Stimulated activated CD8-positive, alpha-beta memory T cell treated with anti-CD3 and anti-CD28 coated beads, Interleukin-7, amount 100 ng/mL, for 1 hour (primary cell): ENCODE data around the gene PPP2R5E.

Experiments
- DNase-seq, 2 donors: peaks; one replicate each; pipeline ENCODE4 v3.0.0-alpha.2; 2020; ENCODE audit warnings: low read depth in 2 of 2

Gene PPP2R5E

DNA sequence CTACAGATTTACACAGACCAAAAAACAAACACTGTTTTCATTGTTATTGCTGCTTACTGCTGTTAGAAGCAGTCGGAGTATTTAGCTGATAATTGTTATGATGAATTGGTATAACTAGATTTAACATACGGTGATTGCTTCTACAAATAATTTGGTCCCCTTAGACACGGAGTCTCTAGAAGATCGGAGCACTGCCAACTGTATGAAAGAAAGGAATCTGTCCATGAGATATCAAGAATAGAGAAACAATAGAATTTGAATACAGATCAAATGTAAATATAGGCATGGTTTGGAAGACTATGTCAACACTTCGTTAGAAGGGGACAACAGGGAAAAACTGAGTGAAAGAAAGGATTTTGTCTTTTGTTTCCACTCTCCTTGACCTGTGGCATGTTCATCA lies 110.9 kb downstream of the PPP2R5E start:
- DNase-seq, result no peak

DNA sequence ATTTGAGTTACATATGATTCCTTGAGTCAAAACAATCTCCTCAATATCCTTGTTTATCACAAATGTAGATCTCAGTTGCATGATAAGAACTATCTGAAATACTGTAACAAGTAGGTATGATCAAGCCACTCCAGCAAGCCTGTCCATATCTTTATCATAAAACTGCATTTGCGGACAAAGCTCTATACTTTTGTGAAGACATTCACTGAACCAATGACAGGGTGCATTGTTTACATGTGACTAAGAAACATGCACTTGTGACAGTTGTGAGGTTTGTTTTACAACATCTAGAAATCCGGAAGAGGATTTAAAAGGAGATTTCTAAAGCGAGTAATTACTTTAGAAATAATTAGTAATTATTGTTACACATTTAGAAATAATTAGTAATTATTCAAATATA lies 111.7 kb downstream of the PPP2R5E start:
- no peak for DNase-seq

DNA sequence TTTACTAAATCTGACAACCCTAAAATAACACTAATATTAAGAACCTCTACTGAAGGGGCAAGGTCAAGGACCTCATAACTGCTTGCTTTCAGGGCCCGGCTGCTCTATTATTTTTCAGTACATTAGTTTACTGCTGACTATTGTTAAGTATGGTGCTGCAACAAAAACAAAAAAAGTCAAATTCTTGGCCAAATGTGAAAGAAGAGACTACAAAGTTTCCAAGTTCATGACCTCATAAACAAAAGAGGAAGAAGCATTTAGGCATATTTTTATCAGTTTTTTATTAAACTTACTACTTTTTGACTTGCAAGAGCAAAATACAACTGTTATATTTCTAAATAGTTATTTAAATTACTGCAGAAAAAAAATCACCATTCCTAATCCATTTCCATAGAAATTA lies 114.7 kb downstream of the PPP2R5E start:
- no peak for DNase-seq

DNA sequence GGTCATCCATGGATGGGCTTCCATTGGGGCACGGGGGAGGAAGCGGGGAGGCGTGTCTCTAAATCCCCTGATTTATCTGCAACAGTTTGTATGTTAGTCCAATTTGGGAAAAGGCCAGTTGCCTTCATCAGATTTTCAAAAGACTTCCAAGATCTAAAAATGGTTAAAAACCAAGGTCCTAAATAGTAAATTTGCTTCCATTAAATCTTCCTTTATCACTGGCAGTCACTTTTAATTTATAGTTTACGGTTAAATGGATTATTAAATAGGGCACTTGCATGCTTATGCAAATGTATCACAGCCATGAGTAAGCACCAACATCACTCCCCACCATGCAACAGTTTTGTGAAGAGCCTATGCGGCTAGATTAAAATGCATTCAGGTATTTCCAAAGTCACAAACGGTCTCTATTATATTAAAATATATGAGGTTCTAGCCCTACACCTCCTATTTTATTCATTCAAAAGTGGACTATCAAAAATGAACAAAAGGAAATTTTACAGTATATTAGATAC lies 116.3 kb downstream of the PPP2R5E start:
- DNase-seq, result no peak

DNA sequence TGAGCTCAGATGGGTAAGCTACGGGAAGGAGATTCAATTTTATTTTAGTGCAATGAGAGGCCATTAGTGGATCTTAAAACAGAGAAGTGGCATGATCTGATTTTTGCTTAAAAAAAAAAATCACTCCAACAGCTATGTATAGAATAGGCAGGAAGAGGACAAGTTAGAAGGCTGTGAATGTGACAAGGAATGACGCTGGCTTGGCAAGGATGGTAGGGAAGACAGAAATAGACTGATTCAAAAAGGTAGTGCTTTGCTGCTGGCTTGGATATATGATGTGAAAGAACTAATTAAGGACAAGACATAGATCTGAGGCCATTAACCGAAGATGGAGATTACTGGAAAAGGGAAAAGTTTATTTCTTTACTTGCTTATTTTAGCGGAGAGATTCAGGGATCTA lies 119.3 kb downstream of the PPP2R5E start:
- DNase-seq, result no peak

DNA sequence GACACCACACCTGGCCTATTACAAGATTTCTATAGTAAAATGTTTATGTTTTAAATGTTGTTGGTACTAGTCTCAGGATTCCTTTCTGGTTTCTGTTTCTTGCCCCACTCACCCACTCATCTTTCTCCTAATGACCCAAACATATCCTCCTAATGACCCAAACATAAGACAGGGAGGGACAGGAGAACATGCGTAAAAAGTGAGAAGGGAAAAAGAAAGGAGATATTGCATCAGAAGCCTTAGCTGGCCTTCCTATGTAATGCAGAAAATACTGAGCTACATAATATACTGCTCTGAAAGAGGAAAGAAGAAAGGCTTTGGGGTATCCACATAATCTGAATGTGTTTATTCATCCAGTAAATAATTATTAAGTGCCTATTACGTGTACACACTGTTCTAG lies 119.8 kb downstream of the PPP2R5E start:
- no peak for DNase-seq

DNA sequence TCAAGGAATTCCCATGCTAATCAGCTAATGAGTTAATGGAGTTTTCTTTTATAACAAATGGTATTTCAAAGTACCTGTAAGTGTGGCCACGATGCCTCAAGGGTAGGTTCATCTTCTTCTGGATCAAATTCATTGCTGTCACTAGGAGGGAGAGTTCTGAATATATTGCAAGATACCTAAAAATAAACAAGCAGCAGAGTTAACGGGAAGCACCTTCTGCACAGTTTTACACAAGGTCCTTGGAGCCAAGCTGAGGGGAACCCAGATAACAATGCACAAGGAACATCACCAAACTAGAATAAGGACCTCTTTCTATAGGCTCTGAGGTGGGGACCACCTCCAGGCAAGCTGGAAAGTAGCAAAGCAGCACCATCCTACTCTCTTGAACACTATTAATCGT lies 121.3 kb downstream of the PPP2R5E start:
- no peak for DNase-seq

DNA sequence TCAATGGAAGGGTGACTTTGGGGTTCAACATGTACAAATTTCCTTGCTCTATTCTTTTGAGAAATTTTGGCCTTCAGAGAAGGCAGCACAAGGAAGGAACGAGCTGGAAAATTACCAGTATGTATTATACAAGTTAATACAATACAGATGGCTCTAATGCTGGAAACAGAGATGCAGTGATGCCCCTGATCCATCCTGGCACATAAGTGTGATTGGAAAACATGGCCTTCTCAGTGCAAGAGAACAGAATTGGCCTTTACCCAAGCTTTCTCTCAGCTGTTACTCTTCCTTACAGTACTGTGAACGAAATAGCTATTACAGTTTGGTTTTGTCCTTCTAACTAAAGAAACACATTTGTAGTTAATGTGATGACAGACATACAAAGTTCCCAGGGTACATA lies 122.0 kb downstream of the PPP2R5E start:
- no peak for DNase-seq

DNA sequence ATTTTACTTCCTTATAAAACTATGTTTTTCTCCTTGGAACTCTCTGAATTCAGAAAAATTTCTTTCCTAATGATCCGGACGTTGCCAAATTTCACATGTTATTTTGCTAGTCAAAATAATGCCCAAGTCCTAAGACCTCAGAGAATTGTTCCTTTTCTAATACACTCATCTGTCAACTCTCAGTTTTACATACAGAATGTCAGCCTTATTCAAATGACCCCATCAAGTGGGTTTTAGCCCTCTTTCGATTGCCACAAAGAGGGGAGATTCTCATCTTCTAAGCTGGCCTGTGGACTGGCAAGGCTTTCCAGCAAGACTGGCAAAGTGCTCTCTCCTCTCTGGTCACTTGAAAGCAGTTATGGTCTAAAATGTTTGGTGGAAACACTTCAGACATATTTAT lies 125.2 kb downstream of the PPP2R5E start:
- no peak for DNase-seq

DNA sequence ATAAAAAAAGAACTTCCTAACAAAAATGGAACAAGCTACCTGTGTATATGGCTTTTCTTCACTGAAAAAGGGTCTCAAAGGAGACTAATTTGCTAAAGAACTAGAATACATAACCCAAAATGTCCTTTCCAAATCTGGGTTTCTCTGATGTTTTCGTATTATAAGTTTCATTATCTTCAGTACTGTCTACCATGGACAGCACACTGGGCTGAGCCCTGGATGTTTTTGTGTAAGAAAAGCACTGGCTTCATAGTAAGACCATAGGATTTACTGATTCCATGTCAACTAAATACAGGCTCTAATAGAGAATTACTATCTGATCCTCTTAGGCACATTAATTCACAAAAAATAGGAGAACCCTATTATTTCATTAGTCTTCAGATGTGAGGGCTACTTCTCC lies 130.2 kb downstream of the PPP2R5E start:
- no peak for DNase-seq

DNA sequence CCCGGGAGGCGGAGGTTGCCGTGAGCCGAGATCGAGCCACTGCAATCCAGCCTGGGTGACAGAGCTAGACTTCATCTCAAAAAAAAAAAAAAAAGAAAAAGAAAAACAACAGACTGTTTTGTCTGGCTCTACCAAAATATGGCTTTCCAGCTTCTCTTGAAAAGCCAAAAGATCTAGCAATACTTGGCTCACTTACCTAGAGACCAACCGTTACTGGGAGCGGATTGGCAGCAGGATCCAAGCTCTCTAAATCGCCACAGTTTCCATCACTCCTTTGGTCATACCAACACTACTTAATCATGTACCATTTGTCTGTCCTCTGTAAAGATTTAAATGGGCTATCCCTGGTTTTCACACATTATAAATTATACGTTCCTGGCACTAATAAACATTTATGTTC lies 136.8 kb downstream of the PPP2R5E start:
- DNase-seq, result no peak

DNA sequence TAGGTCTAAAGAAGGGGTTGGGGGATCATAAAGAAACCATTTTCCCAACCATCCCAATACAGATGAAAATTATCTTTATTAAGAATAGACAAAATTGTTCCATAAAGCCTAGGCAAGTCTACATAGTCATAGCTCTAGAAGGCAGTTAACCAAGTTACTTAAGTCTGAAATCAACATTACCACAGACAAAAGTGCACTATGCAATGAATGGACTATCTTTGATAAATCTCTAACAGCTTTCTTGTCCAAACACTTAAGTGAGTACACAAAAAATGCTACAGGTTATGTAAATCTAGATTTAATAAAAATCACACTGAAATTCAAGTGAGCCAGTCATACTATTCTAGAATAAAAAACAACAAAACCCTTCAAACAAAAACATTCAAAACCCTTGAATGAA lies 137.5 kb downstream of the PPP2R5E start:
- DNase-seq, result no peak

DNA sequence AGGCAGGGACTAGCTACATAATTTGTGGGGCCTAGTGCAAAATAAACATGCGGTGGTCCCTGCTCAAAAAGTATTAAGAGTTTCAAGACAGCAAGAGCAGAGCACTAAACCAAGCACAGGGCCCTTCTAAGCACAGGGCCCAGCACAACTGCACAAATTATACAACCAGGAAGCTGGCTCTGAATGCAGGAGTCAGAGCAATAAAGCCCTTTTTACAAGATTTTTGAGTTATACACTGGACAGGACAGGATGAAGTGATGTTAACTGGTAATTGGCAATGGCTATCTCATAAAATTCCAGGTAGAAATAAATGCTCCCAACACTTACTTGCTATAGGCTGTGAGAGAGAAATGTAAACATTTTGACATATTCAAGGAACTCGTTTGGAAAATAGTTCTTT lies 138.3 kb downstream of the PPP2R5E start:
- DNase-seq, result no peak

DNA sequence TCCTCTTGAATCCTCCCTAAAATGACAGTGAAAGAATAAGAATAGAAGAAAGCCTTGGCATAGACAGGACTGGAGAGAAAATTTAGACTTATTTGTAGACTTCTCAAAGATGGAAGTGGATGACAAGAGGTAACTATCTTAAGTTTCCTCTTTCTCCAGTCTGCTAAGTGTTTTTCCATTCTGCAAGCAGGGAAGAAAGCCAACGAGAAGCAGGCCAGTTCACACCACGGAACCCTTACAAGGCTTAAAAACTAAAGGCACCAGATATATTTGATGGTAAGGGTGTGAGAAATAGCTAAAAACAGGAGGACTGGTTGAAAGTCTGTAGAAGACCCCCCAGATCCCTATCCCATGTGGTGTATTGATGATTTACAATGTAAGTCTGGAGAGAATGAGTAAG lies 141.5 kb downstream of the PPP2R5E start:
- DNase-seq, result no peak

DNA sequence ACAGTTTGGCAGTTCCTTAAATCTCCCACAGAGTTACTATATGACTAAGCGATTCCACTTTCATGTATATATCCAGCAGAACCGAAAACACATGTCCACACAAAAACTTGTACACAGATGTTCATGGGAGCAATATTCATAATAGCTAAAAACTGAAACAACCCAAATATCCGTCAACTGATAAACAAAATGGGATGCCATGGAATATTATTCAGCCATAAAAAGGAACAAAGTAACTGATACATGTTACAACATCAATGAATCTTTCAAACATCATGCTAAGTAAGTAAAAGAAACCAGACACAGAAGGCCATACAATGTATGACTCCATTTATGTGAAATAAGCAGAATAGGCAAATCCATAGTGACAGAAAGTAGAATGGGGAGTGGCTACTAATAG lies 144.2 kb downstream of the PPP2R5E start:
- no peak for DNase-seq

DNA sequence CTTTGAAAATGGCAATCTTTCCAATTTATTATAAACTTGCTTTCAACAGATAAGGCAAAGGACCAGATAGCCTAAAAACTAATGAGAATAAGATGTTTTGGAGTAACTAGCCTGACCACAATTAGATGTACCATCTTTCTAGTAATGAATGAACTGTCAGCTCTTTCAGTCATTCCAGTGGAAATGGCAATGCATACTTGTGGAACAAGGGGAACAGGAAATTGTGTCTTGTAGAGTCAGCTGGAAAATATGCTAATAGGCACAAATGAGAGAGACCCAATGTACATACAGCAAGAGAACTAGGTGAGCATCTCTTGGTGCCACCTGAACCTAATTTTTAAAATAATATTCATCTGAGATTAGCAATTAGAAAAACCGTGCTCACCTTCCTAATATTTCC lies 148.3 kb downstream of the PPP2R5E start:
- DNase-seq, result no peak

DNA sequence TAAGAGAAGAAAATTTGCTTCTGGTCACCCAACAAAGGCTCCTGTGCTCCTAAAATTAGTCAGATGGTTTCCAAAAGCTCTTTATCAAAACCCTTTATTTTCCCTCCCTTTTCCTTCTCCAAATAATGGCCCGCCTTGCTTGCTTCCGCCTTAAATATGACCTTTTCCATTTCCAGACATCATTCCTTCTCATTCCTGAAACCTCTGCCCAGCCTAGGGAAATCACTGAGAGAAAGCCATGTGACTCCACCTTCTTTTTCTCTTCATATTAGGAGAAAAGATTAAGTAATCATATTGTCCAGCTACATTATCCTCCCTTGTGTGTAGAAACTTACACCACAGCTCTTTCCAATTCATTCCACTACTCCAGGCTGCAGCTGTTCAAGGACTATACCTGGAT lies 148.7 kb downstream of the PPP2R5E start:
- no peak for DNase-seq

DNA sequence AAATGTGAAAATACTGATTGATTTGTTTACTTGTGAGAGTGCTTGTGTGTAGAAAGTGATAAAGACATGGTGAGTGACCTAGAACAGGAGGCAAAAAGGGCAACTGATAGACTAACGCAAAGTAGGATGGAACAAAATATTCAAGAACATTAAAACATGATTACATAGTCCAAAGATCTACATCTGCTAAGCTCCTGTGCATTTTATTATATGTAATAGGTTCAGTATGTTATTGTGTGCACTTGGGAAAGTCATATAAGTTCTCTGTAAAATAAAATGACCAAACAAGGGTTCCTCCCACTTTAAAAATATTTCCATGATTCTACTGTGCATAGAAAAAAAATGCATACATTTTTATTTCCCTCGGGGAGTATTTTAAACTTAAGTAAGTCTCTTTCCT lies 150.2 kb downstream of the PPP2R5E start:
- no peak for DNase-seq

DNA sequence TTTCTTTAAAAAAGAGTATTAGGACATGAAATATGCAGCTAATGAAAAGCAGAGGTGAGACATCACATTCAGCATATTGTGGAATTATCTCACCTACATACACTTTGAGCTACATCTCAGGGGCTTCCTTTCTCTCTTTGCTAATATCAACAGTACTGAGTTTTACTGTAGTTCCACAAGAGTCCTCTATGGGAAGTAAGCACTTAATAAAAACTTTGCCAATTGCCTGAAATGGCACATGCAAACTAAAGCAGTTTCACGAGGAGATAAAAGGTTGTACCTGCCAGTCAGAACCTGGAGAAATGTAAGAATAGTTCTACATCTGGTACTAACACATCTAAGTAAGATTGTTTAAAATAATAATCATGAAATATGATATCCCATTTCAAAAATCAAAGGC lies 150.9 kb downstream of the PPP2R5E start:
- no peak for DNase-seq

DNA sequence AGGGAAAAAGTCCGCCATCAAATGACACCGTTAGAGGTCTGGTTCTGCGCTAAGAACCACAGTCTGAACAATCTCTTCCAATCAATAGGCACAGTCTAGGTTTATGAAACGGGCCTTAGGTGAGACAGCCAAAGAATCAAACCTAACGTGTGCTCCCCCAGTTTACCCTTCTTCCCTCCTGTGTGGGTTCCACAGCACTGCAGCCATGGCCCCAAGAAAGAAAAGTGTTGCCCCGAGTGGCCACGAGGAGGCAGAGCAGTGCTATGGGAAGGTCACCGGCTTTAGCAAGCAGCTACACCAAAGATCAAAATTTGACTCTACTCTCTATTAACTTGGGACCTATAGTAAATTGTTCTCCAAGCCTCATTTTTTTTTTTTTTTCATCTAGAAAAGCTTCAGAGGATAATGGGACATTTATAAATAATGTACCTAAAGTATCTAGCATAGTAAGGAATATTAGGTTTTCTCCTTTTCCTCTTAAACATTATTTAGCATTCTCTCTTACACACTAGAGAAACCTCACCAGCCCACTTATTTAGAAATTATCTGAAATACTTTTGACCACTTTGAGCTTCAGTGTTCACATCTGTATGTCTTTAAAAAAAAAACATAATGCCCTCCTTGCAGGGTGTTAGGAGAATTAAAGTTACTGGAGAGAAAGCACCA lies 154.3 kb downstream of the PPP2R5E start:
- DNase-seq, result peak in 1 of 2 donors; percentile 10

DNA sequence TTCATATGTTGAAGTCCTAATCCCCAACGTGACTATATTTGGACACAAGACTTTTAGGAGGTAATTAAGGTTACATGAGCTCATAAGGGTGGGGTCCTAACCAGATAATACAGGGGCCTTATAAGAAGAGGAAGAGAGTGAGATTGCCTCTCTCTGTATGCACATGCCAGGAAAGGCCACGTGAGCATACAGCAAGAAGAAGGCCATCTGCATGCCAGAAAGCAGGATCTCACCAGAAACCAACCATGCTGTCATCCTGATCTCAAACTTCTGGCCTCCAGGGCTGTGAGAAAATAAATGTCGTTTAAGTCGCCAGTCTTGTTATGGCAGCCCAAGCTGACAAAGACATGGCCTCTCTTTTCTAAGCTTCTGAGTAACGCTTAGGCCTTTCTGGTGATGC lies 155.5 kb downstream of the PPP2R5E start:
- no peak for DNase-seq

DNA sequence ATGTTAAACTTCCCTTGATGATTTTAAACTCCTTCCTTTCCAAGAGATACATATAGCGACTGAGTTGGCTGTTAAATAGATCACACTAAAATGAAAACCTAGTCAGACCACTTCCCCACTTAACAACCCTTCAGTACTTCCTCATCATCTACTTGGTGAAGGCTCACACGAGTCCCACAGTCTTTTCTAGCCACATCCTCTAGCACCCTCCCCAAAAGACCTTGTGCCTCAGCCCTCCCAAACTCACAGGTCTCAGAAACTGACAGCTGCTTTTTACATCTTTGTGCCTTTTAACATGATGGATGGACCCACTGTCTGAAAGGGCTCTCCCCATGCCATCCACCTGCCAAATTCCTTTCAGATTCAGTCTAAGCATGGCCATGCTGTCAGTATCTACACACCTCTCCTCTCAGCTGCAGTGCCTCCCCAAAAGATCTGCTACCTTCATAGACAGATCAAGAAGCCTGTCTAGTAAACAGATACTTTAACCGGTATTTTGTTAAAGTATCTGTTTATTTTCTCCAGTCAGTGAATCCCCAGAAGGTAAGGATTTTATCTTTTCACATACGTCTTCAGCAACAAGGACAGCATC lies 159.3 kb downstream of the PPP2R5E start:
- peak in 1 of 2 donors; percentile 21 for DNase-seq

DNA sequence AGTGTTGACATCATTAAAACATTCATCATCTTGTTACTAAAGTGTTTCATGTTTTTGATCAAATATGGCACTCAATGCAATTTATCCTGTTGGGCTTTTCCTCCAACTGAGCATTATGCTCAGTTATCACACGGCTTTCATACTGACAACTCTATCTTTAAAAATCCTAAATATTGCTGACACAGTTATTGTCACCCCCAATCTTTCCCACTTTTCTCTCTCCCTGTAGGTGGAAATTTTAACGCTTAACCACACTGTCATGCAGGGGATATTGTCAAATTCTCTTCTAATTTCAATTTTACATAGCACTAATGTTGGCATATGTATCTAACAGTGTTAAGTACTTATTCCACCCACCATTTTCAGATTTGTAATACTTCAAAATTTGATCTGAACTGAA lies 164.7 kb downstream of the PPP2R5E start:
- DNase-seq, result no peak

DNA sequence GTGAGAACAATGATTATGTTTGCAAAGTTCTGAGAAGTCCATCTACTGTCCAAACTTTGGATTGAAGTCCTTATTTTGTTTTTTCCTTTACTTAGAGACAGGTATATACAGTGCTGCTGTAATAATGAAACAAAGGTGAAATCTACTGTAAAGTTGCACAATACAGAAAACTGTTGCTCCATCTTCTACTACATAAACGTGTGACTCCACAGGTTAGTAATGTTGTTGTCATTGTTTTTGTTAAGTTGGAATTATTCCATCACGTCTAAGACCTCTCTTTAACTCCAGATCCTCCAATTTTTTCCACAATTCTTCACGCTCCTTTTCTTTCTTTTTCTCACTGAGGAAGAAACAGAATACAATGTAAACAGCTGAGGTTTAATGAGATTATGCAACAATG lies 167.4 kb downstream of the PPP2R5E start:
- DNase-seq, result no peak
